DND-41 (cell line): ENCODE measurements around the gene GRIN2A.

ENCODE experiments used
- CTCF ChIP-seq: IDR thresholded peaks from 2 replicates; pipeline ENCODE4 v1.5.1; 2012; ENCODE audit warnings: borderline replicate concordance, low read length, moderate library complexity, mild to moderate bottlenecking; ENCODE audit not compliant: poor library complexity, severe bottlenecking; ENCODE audit errors: extremely low read depth
- EZH2 ChIP-seq: IDR thresholded peaks from 3 replicates; pipeline ENCODE4 v1.6.1; 2012; ENCODE audit warnings: borderline replicate concordance, low read depth, mild to moderate bottlenecking, moderate library complexity, low read length, inconsistent platforms; ENCODE audit not compliant: severe bottlenecking

GRCh38 chr16:9977333-9977897, 204.8 kb downstream of the GRIN2A start:
- TF ChIP-seq CTCF (no peak), EZH2 (no peak)
